EL (cell line): Measurements from ENCODE around the gene SRSF10.
"Not testable (repeated sequence)": the region's sequence is repeated elsewhere in the genome, so short reads cannot be mapped to it uniquely, and the experiment has no call there.

ENCODE experiments used
- DNase-seq: peaks from one replicate; pipeline ENCODE4 v3.0.0-alpha.2; 2016

SRSF10 gene

GRCh38 chr1:23996700-23997229 lies 16.6 kb upstream of the SRSF10 start:
- no peak for DNase-seq

GRCh38 chr1:23995431-23995837 lies 15.3 kb upstream of the SRSF10 start:
- no peak for DNase-seq

- not testable (repeated sequence) for DNase-seq
These were observed 11.9 kb upstream of the SRSF10 start for GRCh38 chr1:23992011-23992410.

- DNase-seq = no peak
These were observed 9.1 kb upstream of the SRSF10 start for GRCh38 chr1:23989263-23989662.

GRCh38 chr1:23987038-23987437 lies 6.9 kb upstream of the SRSF10 start:
- DNase-seq = not testable (repeated sequence)

GRCh38 chr1:23984417-23985186 lies 4.5 kb upstream of the SRSF10 start:
- DNase-seq = peak; percentile 65

- peak; percentile 72 for DNase-seq
These were observed 572 bp upstream of the SRSF10 start for GRCh38 chr1:23980728-23981070.

- no peak for DNase-seq
These were observed 693 bp downstream of the SRSF10 start for GRCh38 chr1:23979387-23979880.

GRCh38 chr1:23978805-23979204 lies 1.3 kb downstream of the SRSF10 start:
- no peak for DNase-seq

- no peak for DNase-seq
These were observed 2.3 kb downstream of the SRSF10 start for GRCh38 chr1:23977854-23978191.

- DNase-seq = no peak
These were observed 2.8 kb downstream of the SRSF10 start for GRCh38 chr1:23977187-23977853.

GRCh38 chr1:23967871-23968270 lies 12.3 kb downstream of the SRSF10 start:
- DNase-seq = no peak

GRCh38 chr1:23966973-23967493 lies 13.1 kb downstream of the SRSF10 start:
- DNase-seq = no peak

- DNase-seq = no peak
These were observed 15.1 kb downstream of the SRSF10 start for GRCh38 chr1:23964790-23965740.

GRCh38 chr1:23964235-23964668 lies 15.9 kb downstream of the SRSF10 start:
- no peak for DNase-seq

GRCh38 chr1:23963617-23964234 lies 16.4 kb downstream of the SRSF10 start:
- DNase-seq = no peak

- DNase-seq = peak; percentile 46
These were observed 19.7 kb downstream of the SRSF10 start for GRCh38 chr1:23960291-23961020.

- DNase-seq = peak; percentile 97
These were observed 20.5 kb downstream of the SRSF10 start, which contains the start of gene PNRC2 for GRCh38 chr1:23959461-23960290. PNRC2 (plus strand) TSS chr1:23959828; CDS start chr1:23961458, 1,630 bp downstream.

- DNase-seq = peak; percentile 94
These were observed 21.2 kb downstream of the SRSF10 start for GRCh38 chr1:23958810-23959460.
